HCT116 (cell line): ENCODE data around the gene KIAA1755. TPM values are rescaled to one million over a fixed set of nuclear protein-coding genes. Genes with fewer than 3 reads are reported as not detected.

ENCODE experiments used
- ATAC-seq: fragments of 200-7000 bp; cut with Tn5 transposase; 2 replicates; pipeline ENCODE4 v1.9.1; 2020; ENCODE audit warnings: mild to moderate bottlenecking, moderate library complexity
- BruUV-seq: library from RNA; stranded (reverse); fragments of 400-500 nt; replicated peaks from 2 replicates; lab custom pipeline; 2021; lab: Mats Ljungman, UMichigan
- CTCF ChIA-PET: fragments of 300-600 bp; sonication (Branson Sonifier 250); formaldehyde crosslinking; loops from one replicate; lab custom pipeline; 2021; ENCODE audit warnings: antibody characterized with exemption; lab: Charles Lee
- POLR2A ChIA-PET: fragments of 300-600, 350-600 bp; sonication (Branson Sonifier 250); formaldehyde crosslinking; loops from one replicate; lab custom pipeline; 2021; ENCODE audit warnings: antibody characterized with exemption; lab: Charles Lee
- RAD21 ChIA-PET, 2 experiments: fragments of 300-600 bp; sonication (Branson Sonifier 250); formaldehyde crosslinking; loops; one replicate each; lab custom pipeline; 2023; ENCODE audit warnings: low total read pairs in 2 of 2; ENCODE audit not compliant: uncharacterized antibody in 2 of 2, unreplicated experiment in 2 of 2, low non-redundant PET in 1 of 2; lab: Charles Lee
- DNase-seq: peaks from one replicate; pipeline ENCODE4 v3.0.0-alpha.2; 2010; ENCODE audit warnings: low read depth, low spot score
- H2AFZ ChIP-seq: fragments of 200-600 bp; shearing (Covaris generic), sonication (generic); 2 replicates; pipeline ENCODE4 v1.6.1; 2017; ENCODE audit warnings: low read depth, mixed run types, mixed read lengths, antibody characterized with exemption, low read length; ENCODE audit not compliant: poor library complexity, severe bottlenecking
- H3K27ac ChIP-seq: 2 replicates; pipeline ENCODE4 v1.5.1; 2012; ENCODE audit warnings: low read depth, low read length
- H3K27me3 ChIP-seq: fragments of 200-600 bp; sonication (generic); 2 replicates; pipeline ENCODE4 v1.6.1; 2016; ENCODE audit warnings: mixed run types, low read length, mixed read lengths; ENCODE audit not compliant: insufficient read depth
- H3K36me3 ChIP-seq, 2 experiments: fragments of 200-500 bp in 1 of 2; fragments of 200-600 bp in 1 of 2; sonication (Bioruptor generic) in 1 of 2; sonication (generic) in 1 of 2; 2 replicates each; pipeline versions ENCODE4 v1.5.1 to v1.6.1; 2014 to 2016; ENCODE audit warnings: low read length in 2 of 2, inconsistent platforms in 1 of 2, mixed read lengths in 1 of 2, mixed run types in 1 of 2; ENCODE audit not compliant: insufficient read depth in 2 of 2, control insufficient read depth in 1 of 2
- H3K4me1 ChIP-seq, 2 experiments: fragments of 200-600 bp in 1 of 2; sonication (generic) in 1 of 2; 2 replicates each; pipeline versions ENCODE4 v1.5.1 to v1.6.1; 2012 to 2017; ENCODE audit warnings: low read length in 2 of 2, inconsistent platforms in 1 of 2, mild to moderate bottlenecking in 1 of 2, mixed read lengths in 1 of 2, mixed run types in 1 of 2, moderate library complexity in 1 of 2; ENCODE audit not compliant: insufficient read depth in 2 of 2, control insufficient read depth in 1 of 2
- H3K4me2 ChIP-seq: fragments of 200-600 bp; sonication (generic); 2 replicates; pipeline ENCODE4 v1.6.1; 2017; ENCODE audit warnings: mixed run types, low read length, mixed read lengths
- H3K4me3 ChIP-seq, 2 experiments: fragments of 200-600 bp in 1 of 2; sonication (generic) in 1 of 2; replicated peaks in 1 of 2; 2 replicates each; pipeline ENCODE4 v1.5.1; 2011 to 2016; ENCODE audit warnings: low read length in 2 of 2, control low read depth in 1 of 2, low read depth in 1 of 2, mild to moderate bottlenecking in 1 of 2, mixed read lengths in 1 of 2, mixed run types in 1 of 2
- H3K79me2 ChIP-seq: fragments of 200-600 bp; sonication (generic); 2 replicates; pipeline ENCODE4 v1.6.1; 2017; ENCODE audit warnings: mild to moderate bottlenecking, mixed run types, low read length, moderate library complexity, mixed read lengths; ENCODE audit not compliant: insufficient read depth
- H3K9ac ChIP-seq: fragments of 200-600 bp; sonication (generic); 2 replicates; pipeline ENCODE4 v1.6.1; 2016; ENCODE audit warnings: low read length, mixed read lengths
- H3K9me2 ChIP-seq: fragments of 200-600 bp; sonication (generic), shearing (Covaris generic); 2 replicates; pipeline ENCODE4 v1.6.1; 2017; ENCODE audit warnings: mixed run types, mild to moderate bottlenecking, moderate library complexity; ENCODE audit not compliant: insufficient read depth
- H3K9me3 ChIP-seq, 2 experiments: fragments of 200-500 bp in 1 of 2; fragments of 200-600 bp in 1 of 2; sonication (Bioruptor generic) in 1 of 2; sonication (generic) in 1 of 2; 2 replicates each; pipeline ENCODE4 v1.6.1; 2014 to 2017; ENCODE audit warnings: low read length in 2 of 2, mixed read lengths in 2 of 2, inconsistent platforms in 1 of 2, low read depth in 1 of 2, mild to moderate bottlenecking in 1 of 2, mixed run types in 1 of 2, moderate library complexity in 1 of 2; ENCODE audit not compliant: control insufficient read depth in 1 of 2, insufficient read depth in 1 of 2
- H4K20me1 ChIP-seq: fragments of 200-600 bp; sonication (generic), shearing (Covaris generic); 2 replicates; pipeline ENCODE4 v1.6.1; 2017; ENCODE audit warnings: mixed run types, mild to moderate bottlenecking, moderate library complexity; ENCODE audit not compliant: insufficient read depth
- CEBPB ChIP-seq: IDR thresholded peaks from 2 replicates; pipeline ENCODE4 v1.6.1; 2012; ENCODE audit warnings: low read depth
- EGR1 ChIP-seq: IDR thresholded peaks from 2 replicates; pipeline ENCODE4 v1.6.1; 2012; ENCODE audit warnings: low read depth
- ELF1 ChIP-seq: IDR thresholded peaks from 2 replicates; pipeline ENCODE4 v1.6.1; 2012; ENCODE audit warnings: low read depth, borderline replicate concordance
- EZH2 ChIP-seq: fragments of 200-600 bp; sonication (generic); IDR thresholded peaks from 2 replicates; pipeline ENCODE4 v1.6.1; 2017; ENCODE audit warnings: antibody characterized with exemption, mixed run types
- EZH2phosphoT487 ChIP-seq: fragments of 200-600 bp; IDR thresholded peaks from 2 replicates; pipeline ENCODE4 v1.6.1; 2018; ENCODE audit warnings: antibody characterized with exemption, borderline replicate concordance
- FOSL1 ChIP-seq: IDR thresholded peaks from 2 replicates; pipeline ENCODE4 v1.6.1; 2012; ENCODE audit warnings: low read depth
- JUND ChIP-seq: IDR thresholded peaks from 2 replicates; pipeline ENCODE4 v1.6.1; 2012
- POLR2A ChIP-seq: IDR thresholded peaks from 2 replicates; pipeline ENCODE4 v1.7.0; 2011; ENCODE audit warnings: borderline replicate concordance; ENCODE audit not compliant: insufficient read depth, insufficient read length; ENCODE audit errors: extremely low read depth
- POLR2AphosphoS5 ChIP-seq: IDR thresholded peaks from 2 replicates; pipeline ENCODE4 v1.6.1; 2011; ENCODE audit warnings: mild to moderate bottlenecking, low read depth, low read length, moderate library complexity
- RAD21 ChIP-seq: IDR thresholded peaks from 2 replicates; pipeline ENCODE4 v1.6.1; 2012; ENCODE audit warnings: low read depth, mild to moderate bottlenecking
- SIN3A ChIP-seq: IDR thresholded peaks from 2 replicates; pipeline ENCODE4 v1.6.1; 2012; ENCODE audit warnings: low read depth
- SP1 ChIP-seq: IDR thresholded peaks from 2 replicates; pipeline ENCODE4 v1.6.1; 2012; ENCODE audit warnings: low read depth
- SRF ChIP-seq: IDR thresholded peaks from 2 replicates; pipeline ENCODE4 v1.6.1; 2012; ENCODE audit warnings: low read depth
- ZBTB33 ChIP-seq: IDR thresholded peaks from 2 replicates; pipeline ENCODE4 v1.6.1; 2011; ENCODE audit warnings: mild to moderate bottlenecking, low read length, moderate library complexity; ENCODE audit not compliant: insufficient replicate concordance; ENCODE audit errors: extremely low read depth
- ZFX ChIP-seq: fragments of 450-650 bp; IDR thresholded peaks from 2 replicates; pipeline ENCODE4 v1.6.1; 2017
- ZNF274 ChIP-seq: fragments of 200-500 bp; sonication (Bioruptor generic); IDR thresholded peaks from 2 replicates; pipeline ENCODE4 v1.6.1; 2014; ENCODE audit warnings: mild to moderate bottlenecking, low read depth, low read length, inconsistent platforms
- intact Hi-C: fragments of 100-400 bp; cut with micrococcal nuclease; formaldehyde crosslinking; loops from 2 replicates; pipeline ENCODE4 v1.10.0; 2022
- total RNA-seq: library from RNA; stranded (reverse); gene quantifications from one replicate; pipeline ENCODE4 v1.2.1, GENCODE V29; 2021; ENCODE audit not compliant: unreplicated experiment
- TF ChIP-seq, protein P1 (sequence below): IDR thresholded peaks from 2 replicates; pipeline ENCODE4 v1.6.1; 2012
- TF ChIP-seq, protein P2 (sequence below): IDR thresholded peaks from 2 replicates; pipeline ENCODE4 v1.6.1; 2012
- TF ChIP-seq, protein P3 (sequence below), 3 experiments: fragments of 200-600 bp in 1 of 3; sonication (generic) in 1 of 3; IDR thresholded peaks in 2 of 3; conservative IDR thresholded peaks in 1 of 3; 2 replicates each; pipeline ENCODE4 v1.5.1; 2012 to 2017; ENCODE audit warnings: low read depth in 2 of 3, low read length in 2 of 3, antibody characterized with exemption in 1 of 3, borderline replicate concordance in 1 of 3, control low read depth in 1 of 3, mild to moderate bottlenecking in 1 of 3, mixed read lengths in 1 of 3, mixed run types in 1 of 3, moderate library complexity in 1 of 3; ENCODE audit not compliant: insufficient read depth in 1 of 3

Gene KIAA1755
- total RNA-seq, 1 experiment from 2014 or later = not detected

DNA sequence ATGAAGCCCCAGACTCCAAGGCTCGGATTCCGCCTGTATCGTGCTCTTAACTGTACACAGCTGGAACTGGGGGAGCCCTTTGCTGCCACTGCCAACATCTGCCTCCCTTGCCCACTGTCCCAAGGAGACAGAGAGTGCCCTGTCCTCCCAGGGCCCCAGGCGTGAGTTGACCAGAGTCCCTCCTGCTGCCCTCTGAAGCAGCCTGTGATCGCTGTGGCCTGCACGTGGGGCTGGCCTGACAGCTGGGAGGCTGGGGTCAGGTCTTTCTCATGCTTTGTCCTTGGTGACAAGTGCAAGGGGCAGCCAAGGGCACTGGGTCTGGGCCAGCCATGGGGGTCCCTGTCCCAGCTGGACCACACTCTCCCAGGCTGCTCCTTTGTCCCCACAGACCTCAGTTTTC lies 44.3 kb downstream of the KIAA1755 start:
- H3K4me2 ChIP-seq = no peak overlapping the region
- H4K20me1 ChIP-seq = no peaks in the 10 kb centered on the region
- TF ChIP-seq POLR2AphosphoS5 = no peak
- TF ChIP-seq, protein P1, sequence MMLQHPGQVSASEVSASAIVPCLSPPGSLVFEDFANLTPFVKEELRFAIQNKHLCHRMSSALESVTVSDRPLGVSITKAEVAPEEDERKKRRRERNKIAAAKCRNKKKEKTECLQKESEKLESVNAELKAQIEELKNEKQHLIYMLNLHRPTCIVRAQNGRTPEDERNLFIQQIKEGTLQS = no peak
- TF ChIP-seq, protein P2, sequence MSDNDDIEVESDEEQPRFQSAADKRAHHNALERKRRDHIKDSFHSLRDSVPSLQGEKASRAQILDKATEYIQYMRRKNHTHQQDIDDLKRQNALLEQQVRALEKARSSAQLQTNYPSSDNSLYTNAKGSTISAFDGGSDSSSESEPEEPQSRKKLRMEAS = no peak
- TF ChIP-seq ZBTB33 = no peak
- no peak for TF ChIP-seq POLR2A
- TF ChIP-seq, protein P3, sequence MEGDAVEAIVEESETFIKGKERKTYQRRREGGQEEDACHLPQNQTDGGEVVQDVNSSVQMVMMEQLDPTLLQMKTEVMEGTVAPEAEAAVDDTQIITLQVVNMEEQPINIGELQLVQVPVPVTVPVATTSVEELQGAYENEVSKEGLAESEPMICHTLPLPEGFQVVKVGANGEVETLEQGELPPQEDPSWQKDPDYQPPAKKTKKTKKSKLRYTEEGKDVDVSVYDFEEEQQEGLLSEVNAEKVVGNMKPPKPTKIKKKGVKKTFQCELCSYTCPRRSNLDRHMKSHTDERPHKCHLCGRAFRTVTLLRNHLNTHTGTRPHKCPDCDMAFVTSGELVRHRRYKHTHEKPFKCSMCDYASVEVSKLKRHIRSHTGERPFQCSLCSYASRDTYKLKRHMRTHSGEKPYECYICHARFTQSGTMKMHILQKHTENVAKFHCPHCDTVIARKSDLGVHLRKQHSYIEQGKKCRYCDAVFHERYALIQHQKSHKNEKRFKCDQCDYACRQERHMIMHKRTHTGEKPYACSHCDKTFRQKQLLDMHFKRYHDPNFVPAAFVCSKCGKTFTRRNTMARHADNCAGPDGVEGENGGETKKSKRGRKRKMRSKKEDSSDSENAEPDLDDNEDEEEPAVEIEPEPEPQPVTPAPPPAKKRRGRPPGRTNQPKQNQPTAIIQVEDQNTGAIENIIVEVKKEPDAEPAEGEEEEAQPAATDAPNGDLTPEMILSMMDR (IDR thresholded peaks at IDR 0.05 in 2 of 3, conservative IDR thresholded peaks at IDR 0.05 in 1 of 3; ENCODE audit: borderline replicate concordance in 1 of 3, insufficient read depth in 1 of 3, low read depth in 2 of 3, low read length in 2 of 3) = no peak
- no peak for TF ChIP-seq ELF1
- TF ChIP-seq ZNF274 = no peak
- TF ChIP-seq SIN3A = no peak
- TF ChIP-seq EGR1 = no peak
- no peak for TF ChIP-seq CEBPB
- TF ChIP-seq FOSL1 = no peak
- no peak for TF ChIP-seq ZFX
- no peak for TF ChIP-seq SP1
- no peak for TF ChIP-seq EZH2phosphoT487
- TF ChIP-seq JUND = no peak
- no peak for TF ChIP-seq RAD21
- no peak for TF ChIP-seq EZH2
- no peak for TF ChIP-seq SRF
- TF ChIP-seq, all 23 proteins: peak for 0
- Histone ChIP-seq H3K4me1 (peaks cover 8 to 34% of the 10 kb centered on the region in 2 experiments), H3K27me3 (no peaks in the 10 kb centered on the region), H3K9ac (no peak overlapping the region), H3K27ac (no peak overlapping the region), H3K9me2 (no peaks in the 10 kb centered on the region), H3K79me2 (no peaks in the 10 kb centered on the region), H3K9me3 (no peaks in the 10 kb centered on the region), H3K36me3 (no peaks in the 10 kb centered on the region), H2AFZ (no peak overlapping the region), H3K4me3 (no peak overlapping the region)
- ChIA-PET CTCF (no interaction called here), POLR2A (no interaction called here), RAD21 (no interaction called here)
- BruUV-seq = no TSS peak
- ATAC-seq (no peak), DNase-seq (no peak)
- intact Hi-C loops = no loop called here
